Skeletal muscle cell (primary cell): ENCODE results near the gene SEC23A.

ENCODE experiments used
- DNase-seq: peaks from one replicate; pipeline ENCODE4 v3.0.0-alpha.2; 2010; ENCODE audit warnings: low read depth
- H3K4me3 ChIP-seq: 2 replicates; pipeline ENCODE4 v1.5.1; 2011; ENCODE audit warnings: low read depth, mild to moderate bottlenecking, control low read depth, low read length, moderate library complexity

SEC23A gene

DNA sequence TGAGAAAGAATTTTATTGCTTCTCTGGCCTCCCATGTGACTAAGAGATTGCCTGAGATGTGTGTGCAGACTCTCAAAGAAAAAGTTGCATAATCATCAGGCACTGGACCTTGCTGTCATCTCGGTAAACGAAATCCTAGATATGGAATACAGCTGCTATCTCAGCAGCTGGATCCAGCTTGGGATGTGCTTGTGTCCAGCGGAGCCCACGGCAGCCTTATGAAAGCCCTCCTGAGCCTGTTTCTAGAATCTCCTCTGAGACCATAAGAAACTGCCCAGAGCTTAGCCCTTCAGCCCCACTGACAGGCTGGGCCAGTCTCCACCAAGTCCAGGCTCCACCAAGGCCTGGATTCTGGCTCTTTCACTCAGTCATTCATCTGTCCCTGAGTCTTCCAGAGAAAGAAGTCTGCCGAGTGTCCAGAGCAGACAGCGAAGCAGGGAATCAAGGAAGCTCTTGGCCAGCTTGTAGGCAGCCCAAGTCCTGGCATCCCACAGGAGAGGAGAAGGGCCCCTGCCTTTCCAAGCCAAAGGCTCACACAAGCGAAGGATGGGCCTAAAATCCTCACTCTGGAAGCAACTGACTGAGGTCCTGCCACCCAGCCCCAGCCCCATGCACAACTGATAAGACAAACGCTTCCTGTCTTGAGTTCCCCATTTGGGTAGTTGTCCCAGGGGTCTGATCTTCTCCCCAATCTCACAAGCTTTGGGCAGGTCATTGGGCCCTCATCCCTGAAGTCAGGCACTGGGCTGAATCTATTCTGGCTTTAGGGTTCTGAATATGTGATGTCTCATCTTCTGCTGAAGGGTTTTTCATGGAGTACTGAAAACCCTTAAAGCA, 97.8 kb downstream of the SEC23A start:
- no peak overlapping the region for H3K4me3 ChIP-seq
- no peak for DNase-seq

- DNase-seq = no peak
- H3K4me3 ChIP-seq = no peak overlapping the region
Observed at GRCh38 chr14:38999949-39000348, 103.1 kb downstream of the SEC23A start.

DNA sequence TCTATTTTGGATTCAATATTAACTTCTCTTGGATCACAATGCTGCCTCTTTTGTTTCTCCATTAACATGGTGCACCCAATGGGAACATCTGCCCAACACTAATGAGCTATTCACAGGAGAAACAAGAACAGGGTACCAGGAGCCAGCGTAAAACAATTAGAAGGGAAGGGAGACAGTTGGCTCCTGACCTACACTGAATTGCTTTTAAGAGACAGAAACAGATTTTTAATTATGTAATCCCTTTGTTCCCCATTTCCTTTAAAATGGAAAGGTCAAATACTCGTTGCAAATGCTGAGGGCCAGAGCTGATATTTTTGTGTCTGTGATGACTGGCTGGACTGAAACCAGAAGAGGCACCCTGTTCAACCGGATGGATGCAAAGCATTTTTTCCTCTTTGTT, 108.3 kb downstream of the SEC23A start:
- DNase-seq = no peak
- H3K4me3 ChIP-seq = no peak overlapping the region

GRCh38 chr14:38993981-38994380, 109.1 kb downstream of the SEC23A start:
- DNase-seq = no peak
- H3K4me3 ChIP-seq = no peak overlapping the region

DNA sequence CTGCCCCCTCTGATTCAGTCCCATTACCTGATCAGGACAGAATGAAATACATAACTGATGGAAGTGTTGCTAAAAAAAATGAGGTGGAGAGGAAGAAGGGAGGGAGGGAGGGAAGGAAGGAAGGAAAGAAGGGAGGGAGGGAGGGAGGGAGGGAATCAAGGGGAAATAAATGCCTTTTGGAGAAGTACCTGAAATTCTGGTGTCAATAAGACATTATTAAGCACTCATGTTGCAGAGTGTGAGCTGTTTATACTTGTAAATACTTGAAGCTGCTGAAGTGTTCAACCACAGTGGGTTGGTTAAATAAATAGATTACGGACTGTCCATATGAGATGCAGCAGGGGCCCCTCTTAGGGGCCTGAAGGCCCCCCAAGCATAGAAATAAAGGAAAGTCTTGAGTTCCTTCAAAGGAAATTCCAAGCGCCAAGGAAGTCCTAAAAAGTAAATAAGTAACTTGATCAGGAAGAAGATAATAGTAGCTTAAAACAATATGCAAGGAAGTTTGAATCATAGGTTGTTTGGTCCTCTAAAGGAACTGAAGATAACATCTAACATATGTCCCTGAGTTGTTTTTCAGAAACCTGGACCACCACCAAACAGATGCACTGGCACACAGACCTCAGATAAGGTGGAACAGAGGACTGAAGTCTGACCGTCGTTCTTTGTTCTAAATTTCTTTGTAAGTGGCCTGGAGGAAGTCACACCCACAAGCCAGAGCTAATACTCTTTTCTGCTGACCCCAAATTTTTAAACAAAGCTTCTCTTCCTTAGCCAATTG, 110.8 kb downstream of the SEC23A start:
- H3K4me3 ChIP-seq = no peak overlapping the region
- DNase-seq = no peak

GRCh38 chr14:38991299-38991698, 111.7 kb downstream of the SEC23A start:
- no peak overlapping the region for H3K4me3 ChIP-seq
- no peak for DNase-seq

DNA sequence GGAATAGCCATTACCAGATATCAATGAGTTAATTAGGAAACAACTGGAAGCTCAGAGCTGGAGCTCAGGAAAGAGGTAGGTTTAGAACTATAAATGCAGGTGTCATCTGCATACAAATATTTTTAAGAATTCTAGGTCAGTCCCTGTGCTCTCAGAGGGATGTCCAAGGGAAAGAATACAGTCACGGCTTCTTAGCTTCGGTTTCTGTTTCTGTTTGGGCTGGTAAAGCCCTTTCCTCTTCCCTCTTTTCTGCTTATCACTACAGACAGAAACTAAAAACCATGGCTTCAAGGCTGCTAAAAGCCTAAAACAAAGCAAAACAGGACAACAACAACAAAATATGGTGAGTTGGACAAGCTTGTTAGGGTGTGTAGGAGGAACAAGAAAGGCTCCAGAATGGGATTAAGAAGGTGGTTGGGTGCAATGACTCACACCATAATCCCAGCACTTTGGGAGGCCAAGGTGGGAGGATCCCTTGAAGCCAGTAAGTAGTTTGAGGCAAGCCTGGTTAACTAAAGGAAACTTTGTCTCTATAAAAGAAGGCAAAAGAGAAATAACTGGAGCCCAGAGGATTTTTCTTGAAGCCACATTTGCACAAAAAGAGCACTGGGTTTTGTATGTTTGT, 113.0 kb downstream of the SEC23A start:
- no peak for DNase-seq
- no peak overlapping the region for H3K4me3 ChIP-seq

GRCh38 chr14:38987781-38988180, 115.3 kb downstream of the SEC23A start:
- DNase-seq = no peak
- no peak overlapping the region for H3K4me3 ChIP-seq

DNA sequence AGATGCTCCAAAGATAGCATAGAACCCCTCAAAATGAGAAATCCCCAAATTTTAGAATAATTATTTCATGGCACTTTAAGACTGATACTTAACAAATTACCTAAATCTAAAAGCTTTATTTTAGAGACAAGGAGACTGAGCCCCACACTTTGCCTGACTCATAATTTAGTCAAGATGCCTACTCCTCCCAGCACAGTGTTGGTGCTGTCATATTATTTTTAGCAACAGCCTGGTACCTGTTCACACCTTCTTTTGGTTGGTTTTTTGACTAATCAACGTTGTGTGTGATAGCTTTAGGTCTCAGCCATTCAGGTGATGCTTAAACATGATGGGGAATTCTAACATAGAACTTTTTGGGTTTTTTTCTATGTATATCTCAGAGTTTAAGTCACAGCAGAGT, 120.2 kb downstream of the SEC23A start:
- no peak overlapping the region for H3K4me3 ChIP-seq

GRCh38 chr14:38982278-38982677, 120.8 kb downstream of the SEC23A start:
- DNase-seq = no peak

More for the DNA sequence above, 120.2 kb downstream of the SEC23A start:
- DNase-seq = no peak

More at GRCh38 chr14:38982278-38982677, 120.8 kb downstream of the SEC23A start:
- no peak overlapping the region for H3K4me3 ChIP-seq
